Measurements from ENCODE around the gene SLC11A1.

SLC11A1 gene

DNA sequence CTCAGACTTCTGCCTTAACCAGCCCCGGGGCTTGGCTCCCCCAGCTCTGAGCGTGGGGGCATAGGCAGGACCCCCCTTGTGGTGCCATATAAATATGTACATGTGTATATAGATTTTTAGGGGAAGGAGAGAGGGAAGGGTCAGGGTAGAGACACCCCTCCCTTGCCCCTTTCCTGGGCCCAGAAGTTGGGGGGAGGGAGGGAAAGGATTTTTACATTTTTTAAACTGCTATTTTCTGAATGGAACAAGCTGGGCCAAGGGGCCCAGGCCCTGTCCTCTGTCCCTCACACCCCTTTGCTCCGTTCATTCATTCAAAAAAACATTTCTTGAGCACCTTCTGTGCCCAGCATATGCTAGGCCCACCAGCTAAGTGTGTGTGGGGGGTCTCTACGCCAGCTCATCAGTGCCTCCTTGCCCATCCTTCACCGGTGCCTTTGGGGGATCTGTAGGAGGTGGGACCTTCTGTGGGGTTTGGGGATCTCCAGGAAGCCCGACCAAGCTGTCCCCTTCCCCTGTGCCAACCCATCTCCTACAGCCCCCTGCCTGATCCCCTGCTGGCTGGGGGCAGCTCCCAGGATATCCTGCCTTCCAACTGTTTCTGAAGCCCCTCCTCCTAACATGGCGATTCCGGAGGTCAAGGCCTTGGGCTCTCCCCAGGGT lies 23.1 kb downstream of the SLC11A1 start:
- DNase-seq (ENCODE audit: low read depth): no peak

DNA sequence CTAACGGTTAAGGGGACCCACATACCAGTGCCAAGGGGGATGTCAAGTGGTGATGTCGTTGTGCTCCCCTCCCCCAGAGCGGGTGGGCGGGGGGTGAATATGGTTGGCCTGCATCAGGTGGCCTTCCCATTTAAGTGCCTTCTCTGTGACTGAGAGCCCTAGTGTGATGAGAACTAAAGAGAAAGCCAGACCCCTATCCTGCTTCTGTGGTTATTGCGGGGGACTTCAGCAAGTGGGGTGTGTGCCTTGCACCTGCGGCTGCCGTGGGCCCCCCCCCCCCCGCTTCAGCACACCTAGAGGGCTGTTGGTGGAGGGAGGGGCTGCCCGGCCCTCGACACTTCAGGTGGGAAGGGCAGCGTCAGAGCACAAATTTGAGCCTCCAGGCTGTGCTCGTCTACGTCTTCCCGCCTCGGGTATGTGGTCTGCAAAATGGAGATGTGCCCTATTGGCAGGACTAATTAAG lies 23.7 kb downstream of the SLC11A1 start:
- no peak for DNase-seq (ENCODE audit: low read depth)

DNA sequence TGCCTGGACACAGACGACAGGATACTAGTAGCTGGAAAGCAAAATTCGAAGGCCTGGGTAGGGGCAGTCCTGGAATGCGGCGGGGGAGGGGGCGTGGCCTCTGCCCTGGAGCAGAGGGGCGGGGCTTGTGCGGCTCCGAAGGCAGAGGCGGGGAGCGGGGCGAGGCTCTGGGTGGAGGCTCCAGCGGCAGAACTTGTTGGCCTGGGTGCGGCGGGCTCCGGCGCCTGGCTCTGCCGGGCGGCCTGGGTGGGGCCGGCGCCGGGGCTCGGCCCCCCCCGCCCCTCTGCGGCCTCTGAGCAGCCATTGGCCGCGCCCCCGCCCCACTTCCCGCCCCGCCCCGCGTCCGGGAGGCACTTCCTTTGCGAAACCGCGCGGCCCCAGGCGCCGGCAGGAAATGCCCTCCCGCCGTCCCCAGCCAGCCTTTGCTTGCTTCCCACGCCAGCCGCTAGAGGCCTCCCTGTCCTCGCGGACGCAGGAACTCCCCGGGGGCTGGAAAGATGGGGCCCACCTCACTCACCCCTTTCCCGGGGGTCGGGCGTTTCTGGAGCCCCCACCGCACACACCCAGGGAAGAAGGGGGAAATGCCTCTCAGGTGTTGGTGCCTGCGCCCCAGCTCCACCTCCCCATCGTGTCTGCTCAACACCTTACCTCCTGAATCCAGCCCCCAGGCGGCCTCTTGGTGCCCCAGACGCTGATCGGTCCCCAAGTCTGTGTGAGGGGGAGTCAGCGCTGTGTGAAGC lies 24.3 kb downstream of the SLC11A1 start:
- peak; percentile 96 for DNase-seq (ENCODE audit: low read depth)

DNA sequence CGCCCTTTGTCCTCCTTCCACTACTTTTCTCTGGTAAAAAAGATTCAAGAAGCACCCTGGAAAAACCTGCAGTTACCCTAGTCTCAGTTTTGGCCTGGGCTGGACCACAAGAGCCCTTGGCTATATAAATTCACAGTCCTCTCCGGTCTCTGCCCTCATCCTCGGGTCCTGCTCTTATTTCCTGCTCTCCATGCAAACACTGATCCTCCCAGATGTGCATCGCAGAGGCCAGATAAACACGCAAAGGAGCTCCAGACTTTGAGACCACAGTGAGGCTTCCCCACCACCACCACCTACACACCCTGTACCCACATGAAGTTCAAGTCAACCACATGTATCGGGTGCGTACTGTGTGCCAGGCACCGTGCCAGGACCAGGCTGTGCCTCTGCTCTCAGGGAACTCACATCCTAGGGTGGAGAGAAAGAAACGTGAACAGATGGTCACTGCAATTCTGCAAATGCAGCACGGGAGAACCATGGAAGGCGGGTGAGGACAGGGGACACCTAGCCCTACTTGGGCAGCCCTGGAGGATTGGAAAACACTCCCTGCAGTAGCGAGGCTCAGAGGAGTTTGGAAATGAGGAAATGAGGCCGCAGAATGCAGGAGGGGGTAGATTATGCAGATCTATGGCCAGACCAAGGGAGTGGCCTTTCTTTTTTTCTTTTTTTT lies 25.0 kb downstream of the SLC11A1 start:
- peak; percentile 54 for DNase-seq (ENCODE audit: low read depth)

DNA sequence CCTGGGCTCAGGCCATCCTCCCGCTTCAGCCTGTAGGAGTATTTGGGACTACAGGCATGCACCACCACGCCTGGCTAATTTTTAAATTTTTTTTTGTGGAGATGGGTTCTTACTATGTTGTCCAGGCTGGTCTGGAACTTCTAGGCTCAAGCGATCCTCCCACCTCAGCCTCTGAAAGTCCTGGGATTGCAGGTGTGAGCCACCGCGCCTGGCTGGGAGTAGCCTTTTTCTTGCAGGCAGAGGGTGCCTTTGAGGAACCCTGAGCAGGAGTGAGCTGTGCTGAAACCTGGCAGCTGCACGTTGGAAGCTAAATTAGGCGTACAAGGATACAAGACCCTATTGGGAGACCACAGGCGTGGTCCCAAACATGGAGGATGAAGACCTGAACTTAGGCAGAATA lies 25.6 kb downstream of the SLC11A1 start:
- DNase-seq (ENCODE audit: low read depth): no peak

DNA sequence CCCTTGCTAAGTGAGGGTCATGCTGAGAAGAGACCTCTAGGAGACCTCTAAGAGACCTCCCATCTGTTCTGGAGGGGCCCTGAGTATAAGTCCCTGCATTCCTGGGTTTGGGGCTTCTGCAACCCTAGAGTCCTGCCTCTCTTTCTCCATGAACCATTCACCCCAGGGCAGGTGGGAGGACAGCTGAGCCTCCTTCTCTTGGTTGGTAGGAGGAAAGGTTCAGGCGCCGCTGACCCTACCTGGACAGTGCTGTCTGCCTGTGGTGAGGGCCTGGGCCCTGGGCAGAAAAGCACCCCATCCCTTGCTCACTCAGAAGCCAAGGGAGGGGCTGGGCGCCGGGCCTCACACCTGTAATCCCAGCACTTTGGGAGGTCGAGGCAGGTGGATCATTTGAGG lies 36.2 kb downstream of the SLC11A1 start:
- DNase-seq (ENCODE audit: low read depth): no peak

DNA sequence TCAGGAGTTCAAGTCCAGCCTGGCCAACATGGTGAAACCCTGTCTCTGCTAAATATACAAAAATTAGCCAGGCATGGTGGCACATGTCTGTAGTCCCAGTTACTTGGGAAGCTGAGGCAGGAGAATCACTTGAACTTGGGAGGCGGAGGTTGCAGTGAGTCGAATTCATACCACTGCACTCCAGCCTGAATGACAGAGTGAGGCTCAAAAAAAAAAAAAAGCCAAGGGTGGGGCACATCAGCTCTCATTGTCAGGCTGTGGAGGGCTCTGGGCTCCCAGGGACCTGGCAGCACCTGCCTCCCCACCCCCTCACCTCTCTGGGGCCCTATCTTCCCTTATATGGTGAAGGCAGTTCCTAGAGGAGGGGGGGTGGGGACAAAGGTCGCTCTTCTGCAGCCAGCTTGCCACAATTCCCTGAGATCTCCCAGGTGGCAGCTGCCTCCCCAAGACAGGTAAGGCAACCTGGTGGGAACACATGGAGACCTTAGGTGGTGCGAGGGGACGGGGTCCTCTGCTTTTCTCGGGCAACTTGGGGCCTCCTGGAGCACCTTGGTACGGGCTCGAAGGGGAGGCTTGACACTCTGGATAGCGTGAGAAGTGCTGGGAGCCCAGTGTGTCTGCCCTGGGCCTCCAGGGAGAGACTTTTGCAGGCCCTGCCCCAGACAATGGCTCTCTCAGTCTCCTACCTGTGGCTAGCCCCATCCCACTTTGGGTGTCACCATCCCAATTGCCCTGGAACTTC lies 36.8 kb downstream of the SLC11A1 start, which contains the start of gene VIL1:
Gene VIL1 (plus strand): TSS at position 407 of the 742 bp plus-strand sequence. CDS start 4,656 bp downstream, outside the sequence.
- no peak for DNase-seq (ENCODE audit: low read depth)

DNA sequence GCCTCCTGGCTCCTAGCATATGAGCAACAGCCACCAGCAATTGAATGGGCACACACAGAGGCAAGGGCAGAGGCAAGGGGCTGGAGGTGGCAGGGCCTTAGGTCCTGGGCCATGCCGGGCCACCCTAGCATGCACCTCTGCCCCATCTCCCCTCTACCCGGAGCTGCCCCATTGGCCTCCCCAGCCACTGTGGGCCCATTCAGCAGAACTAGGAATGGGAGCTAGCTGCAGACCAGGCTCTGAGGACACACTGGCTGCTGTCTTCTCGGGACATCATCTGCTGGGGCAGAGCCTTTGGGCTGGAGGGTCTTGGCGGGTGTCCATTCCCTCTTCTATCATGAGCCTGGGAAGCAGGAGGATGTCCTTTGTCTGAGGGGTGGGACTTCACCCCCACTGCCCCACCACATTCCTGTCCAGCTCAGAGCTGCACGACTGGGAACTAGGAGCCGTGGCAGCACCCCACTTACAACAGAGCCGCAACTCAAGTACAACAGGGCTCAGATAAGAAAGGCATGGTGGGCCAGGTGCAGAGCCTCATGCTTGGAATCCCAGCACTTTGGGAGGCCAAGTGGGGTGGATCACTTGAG lies 37.6 kb downstream of the SLC11A1 start:
- DNase-seq (ENCODE audit: low read depth): no peak

DNA sequence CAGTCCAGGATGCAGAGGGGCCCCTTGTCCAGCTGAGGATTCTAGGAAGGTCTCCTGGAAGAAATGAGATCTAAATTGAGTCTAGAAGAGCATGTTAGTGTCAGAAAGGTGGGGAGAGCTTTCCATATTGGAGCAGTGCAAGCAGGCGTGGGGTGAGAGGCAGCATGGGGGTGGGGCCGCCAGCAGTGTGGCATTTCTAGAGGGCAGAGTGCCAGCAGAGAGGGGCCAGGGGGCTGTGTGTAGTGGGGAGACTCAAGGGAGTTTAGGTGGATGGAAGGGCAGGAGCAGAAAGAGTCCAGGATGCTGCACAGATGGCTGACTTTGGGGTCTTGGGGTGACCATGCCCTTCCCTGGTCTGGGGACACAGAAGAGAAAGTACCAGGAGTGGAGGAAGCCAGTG lies 39.0 kb downstream of the SLC11A1 start:
- no peak for DNase-seq (ENCODE audit: low read depth)

DNA sequence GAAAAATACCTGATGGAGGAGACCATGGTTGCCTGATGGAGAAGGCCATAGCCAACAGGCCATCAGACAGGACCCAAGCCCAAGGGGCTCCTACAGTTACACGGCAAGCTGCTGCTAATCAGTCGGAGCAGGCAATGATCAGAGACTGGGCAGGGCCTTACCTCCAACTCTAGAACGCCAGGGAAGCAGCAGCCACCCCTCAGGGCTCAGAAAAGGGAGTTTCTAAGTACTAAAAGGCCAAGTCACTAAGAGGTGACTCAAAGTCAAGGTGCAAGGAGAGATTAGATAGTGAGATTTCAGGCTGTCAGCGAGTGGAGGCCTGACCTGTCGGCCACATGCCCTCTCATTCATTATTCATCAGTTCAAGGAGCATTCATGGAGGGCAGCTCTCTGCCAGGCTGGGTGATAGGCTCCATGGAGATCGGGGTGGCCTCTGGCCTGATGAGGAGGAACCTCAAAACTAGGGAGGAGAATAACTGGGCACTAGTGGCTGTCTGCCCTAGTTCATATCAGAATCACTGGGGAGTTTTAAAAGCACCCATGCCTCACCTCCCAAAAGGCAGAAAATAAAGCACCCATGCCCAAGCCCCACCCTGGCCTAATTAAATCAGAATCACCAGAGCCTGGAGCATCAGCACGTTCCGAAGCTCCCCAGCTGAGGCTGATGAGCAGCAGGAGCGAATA lies 40.5 kb downstream of the SLC11A1 start:
- DNase-seq (ENCODE audit: low read depth): no peak

DNA sequence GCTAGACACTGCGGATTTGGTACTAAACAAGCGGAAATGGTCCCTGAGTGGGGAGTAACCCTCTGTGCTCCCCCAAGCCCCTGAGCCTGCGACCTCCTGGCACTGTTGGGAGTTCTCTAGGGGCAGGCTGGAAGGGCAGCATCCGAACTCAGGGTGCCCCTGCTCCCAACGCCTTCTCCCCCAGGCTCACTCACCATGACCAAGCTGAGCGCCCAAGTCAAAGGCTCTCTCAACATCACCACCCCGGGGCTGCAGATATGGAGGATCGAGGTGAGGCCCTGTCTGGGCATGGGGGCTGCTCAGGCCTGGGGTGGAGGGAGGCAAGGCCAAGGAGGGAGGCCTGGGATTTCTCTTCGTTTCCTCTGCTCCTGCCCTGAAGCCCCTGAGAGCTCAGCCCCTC lies 41.5 kb downstream of the SLC11A1 start:
- no peak for DNase-seq (ENCODE audit: low read depth)

DNA sequence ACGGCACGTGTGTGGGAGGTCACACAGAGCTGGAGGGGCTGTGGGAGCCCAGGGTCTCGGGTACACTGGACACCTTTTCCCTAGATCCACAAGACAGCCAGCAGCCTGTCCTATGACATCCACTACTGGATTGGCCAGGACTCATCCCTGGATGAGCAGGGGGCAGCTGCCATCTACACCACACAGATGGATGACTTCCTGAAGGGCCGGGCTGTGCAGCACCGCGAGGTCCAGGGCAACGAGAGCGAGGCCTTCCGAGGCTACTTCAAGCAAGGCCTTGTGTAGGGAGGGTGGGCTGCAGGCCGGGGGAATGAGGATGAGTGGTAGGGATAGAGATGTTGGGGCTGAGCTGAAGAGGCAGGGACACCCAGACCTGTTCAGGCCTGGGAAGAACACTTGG lies 43.5 kb downstream of the SLC11A1 start:
- DNase-seq (ENCODE audit: low read depth): no peak

DNA sequence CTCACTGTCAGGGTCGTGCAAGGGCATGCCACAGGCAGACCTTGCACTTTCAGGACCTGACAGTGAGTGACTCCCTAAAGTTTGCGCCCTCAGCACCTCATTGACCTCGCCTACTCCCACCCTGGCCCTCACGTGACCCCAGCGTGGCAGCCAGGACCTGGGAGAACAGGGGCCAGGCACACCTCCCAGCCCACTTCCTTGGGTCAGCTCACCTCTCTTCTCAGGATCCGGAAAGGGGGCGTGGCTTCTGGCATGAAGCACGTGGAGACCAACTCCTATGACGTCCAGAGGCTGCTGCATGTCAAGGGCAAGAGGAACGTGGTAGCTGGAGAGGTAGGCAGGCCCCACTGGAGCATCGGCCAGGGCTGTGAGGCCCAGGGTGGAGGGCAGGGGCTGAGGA lies 45.7 kb downstream of the SLC11A1 start:
- DNase-seq (ENCODE audit: low read depth): no peak

DNA sequence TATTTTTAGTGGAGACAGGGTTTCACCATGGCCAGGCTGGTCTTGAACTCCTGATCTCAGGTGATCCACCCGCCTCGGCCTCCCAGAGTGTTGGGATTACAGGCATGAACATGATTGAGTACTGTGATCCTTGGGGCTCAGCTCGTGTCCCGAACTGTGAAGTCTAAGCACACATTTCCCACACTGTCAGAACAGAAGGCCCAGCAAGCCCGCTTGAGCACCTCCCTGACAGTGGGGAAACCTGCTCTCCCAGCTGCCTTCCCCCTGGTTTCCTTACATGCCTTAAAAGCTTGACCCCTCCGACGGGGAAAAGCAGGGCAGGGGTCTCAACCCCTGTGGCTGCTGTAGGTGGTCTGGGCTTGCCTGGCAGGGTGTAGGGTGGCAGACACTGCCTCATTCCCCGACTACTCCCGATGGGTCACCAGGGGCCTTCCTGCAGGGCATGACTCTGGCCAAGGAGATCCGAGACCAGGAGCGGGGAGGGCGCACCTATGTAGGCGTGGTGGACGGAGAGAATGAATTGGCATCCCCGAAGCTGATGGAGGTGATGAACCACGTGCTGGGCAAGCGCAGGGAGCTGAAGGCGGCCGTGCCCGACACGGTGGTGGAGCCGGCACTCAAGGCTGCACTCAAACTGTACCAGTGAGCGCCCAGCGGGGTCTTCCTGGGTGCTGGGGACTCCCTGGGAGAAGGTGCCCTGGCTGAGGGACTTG lies 46.9 kb downstream of the SLC11A1 start:
- no peak for DNase-seq (ENCODE audit: low read depth)

DNA sequence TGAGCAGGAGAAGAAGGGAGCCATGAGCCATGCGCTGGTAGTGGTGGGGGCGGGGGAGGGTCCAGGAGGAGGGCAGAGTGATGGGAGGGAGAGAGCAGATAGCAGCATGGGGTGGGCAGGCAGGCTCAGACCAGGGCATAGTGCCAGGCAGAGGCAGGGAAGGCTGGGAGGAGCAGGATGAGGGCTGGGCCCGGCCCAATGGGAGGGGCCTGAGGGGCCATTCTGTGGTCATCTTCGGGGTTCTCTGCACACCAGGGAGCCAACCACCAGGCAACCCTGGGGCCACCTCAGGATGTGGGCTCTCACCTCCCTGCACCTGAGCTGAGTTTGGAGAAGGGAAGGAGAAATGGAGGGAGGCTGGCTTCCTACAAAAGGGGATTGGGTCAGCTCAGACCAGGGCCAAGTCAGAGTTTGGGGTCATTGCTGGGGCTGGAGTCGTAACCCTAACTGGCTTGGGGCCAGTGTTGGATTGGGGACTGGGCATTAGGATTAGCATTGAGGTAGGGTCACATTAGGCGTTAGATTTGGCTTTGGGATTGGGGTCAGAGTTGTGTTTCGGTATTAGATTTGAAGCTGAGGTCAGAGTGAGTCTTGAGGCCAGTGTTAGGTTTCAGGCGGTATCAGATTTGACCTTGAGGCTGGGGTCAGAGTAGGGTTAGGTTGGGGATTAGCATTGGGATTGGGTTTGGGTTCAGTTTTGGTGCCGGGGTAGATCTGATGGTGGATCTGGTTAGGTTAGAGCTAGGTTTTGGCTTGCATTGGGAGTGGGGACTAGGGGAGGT lies 48.0 kb downstream of the SLC11A1 start:
- DNase-seq (ENCODE audit: low read depth): no peak

DNA sequence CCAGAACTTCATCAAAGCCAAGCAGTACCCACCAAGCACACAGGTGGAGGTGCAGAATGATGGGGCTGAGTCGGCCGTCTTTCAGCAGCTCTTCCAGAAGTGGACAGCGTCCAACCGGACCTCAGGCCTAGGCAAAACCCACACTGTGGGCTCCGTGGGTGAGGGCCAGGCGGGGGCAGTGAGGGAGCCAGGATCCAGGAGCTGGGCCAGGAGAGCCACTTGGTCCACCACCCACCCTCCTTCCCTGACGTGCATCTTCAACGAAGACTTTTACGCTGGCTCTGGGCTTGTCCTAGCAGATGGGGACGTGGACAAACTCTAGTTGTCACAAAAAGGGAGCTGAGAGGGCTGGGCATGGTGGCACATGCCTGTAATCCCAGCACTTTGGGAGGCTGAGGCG lies 48.6 kb downstream of the SLC11A1 start:
- DNase-seq (ENCODE audit: low read depth): no peak

DNA sequence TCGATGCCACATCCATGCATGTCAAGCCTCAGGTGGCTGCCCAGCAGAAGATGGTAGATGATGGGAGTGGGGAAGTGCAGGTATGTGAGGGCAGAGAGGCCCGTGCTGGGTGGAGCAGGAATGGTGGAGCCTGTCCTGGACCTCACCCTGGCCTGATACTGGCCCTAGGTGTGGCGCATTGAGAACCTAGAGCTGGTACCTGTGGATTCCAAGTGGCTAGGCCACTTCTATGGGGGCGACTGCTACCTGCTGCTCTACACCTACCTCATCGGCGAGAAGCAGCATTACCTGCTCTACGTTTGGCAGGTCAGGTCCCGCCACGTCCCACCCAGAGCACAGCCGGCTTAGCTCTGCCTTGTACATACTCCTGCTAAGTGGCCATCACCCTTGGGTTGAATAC lies 49.8 kb downstream of the SLC11A1 start:
- no peak for DNase-seq (ENCODE audit: low read depth)

DNA sequence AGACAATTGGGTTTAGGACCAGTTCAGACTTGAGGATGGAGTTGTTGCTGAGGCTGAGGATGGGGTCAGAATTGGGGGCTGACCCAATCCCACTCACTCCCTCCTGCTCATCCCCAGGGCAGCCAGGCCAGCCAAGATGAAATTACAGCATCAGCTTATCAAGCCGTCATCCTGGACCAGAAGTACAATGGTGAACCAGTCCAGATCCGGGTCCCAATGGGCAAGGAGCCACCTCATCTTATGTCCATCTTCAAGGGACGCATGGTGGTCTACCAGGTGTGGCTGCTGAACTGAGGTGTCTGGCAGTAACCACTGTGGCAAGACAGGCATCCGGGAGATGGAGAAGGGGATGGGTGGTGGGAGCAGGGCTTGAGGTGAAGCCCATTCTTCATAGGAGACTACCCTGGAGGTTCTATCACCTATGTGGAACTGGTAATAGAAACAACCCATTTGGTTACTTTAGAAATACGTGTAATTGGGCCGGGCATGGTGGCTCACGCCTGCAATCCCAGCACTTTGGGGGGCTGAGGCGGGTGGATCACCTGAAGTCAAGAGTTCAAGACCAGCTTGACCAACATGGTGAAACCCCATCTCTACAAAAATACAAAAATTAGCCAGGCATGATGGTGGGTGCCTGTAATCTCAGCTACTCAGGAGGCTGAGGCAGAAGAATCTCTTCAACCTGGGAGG lies 50.7 kb downstream of the SLC11A1 start:
- DNase-seq (ENCODE audit: low read depth): no peak

DNA sequence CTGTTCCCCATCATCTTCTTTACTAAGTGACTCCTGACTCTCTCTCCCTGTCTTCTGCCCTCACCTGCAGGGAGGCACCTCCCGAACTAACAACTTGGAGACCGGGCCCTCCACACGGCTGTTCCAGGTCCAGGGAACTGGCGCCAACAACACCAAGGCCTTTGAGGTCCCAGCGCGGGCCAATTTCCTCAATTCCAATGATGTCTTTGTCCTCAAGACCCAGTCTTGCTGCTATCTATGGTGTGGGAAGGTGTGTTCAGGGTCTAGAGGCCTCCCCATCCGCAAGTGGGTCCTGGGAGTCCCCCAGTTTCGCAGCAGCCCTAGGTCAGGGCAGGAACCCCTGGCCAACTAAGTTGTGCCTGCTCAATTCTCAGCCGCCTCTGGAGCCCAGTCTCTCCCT lies 52.4 kb downstream of the SLC11A1 start:
- DNase-seq (ENCODE audit: low read depth): no peak

Data from ELR (cell line).